Activated CD8-positive, alpha-beta memory T cell treated with anti-CD3 and anti-CD28 coated beads for 36 hours (primary cell): Measurements from ENCODE around the gene CNOT1. TPM values are rescaled to one million over a fixed set of nuclear protein-coding genes. Genes with fewer than 3 reads are reported as not detected.
"Not testable (repeated sequence)": the region's sequence is repeated elsewhere in the genome, so short reads cannot be mapped to it uniquely, and the experiment has no call there.

Experiments used
- CTCF ChIA-PET: fragments of 350-600 bp; sonication (Branson Sonifier 250); formaldehyde crosslinking; loops from one replicate; lab custom pipeline; 2021; ENCODE audit warnings: antibody characterized with exemption; lab: Charles Lee
- POLR2A ChIA-PET: fragments of 350-600 bp; sonication (Branson Sonifier 250); formaldehyde crosslinking; loops from one replicate; lab custom pipeline; 2021; ENCODE audit warnings: antibody characterized with exemption; lab: Charles Lee
- total RNA-seq, 2 experiments: library from RNA; stranded (reverse); gene quantifications; one replicate each; pipeline ENCODE4 v1.2.3, GENCODE V29; 2021

CNOT1 gene
- total RNA-seq, 2 experiments from 2014 or later: 316 to 334 TPM

DNA sequence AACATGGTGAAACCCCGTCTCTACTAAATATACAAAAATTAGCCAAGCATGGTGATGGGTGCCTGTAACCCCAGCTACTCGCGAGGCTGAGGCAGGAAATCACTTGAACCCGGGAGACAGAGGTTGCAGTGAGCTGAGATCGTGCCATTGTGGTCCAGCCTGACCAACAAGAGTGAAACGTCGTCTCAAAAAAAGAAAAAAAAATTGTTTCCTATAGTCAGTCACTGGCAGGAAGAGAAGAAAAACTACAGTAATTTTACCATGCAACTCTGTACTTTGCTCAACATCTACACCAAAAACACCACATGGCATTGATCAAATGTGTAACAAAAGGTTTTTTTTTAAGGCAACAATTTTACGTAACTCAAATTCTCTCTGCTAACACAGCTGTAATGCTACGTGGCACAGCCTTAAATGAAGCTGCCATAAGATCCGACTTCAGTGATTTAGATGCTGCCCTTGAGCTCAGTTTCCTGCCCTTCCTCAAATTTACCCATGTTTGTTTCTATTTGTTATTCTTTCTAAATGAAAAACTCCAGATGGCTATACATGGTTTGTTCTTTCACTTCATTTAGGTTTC lies 40.2 kb downstream of the CNOT1 start:
- ChIA-PET POLR2A (no interaction called here), CTCF (no interaction called here)

- POLR2A ChIA-PET: no interaction called here
- CTCF ChIA-PET: interaction anchor here (0.6 kb wide), 1 partner anchor 72 kb away, joined by 4 read pairs; no protein-coding TSS in a partner anchor
Measured at GRCh38 chr16:58588406-58588805, 41.2 kb downstream of the CNOT1 start.

DNA sequence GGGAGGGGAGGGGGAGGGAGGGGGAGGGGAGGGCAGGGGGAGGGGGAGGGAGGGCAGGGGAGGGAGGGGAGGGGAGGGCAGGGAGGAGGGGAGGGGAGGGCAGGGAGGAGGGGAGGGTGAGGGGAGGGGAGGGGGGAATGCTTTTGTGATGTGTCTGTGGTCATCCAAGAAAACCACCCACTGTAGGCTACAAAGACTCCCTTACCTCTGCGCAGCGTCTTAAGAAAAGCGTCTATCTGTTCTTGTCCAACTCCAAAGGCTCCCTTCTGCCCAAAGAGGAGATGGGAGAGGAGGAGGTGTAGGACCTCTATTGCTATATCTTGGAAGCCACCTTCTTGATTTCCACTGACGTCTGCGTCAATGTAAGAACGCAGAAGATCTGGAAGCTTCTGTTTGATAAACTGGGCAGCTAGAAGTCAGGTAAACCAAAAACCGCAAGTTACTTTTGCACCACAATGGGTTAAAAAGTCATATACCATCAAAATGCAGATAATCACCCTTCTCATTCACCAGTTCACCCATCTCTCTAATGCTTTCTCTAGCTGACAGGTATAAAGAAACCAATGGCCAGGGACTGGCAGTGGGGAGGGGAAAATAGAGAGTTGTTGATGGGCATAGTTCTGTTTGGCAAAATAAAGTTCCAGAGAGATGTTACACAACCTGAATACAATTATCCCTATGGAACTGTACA lies 43.1 kb downstream of the CNOT1 start:
- ChIA-PET CTCF (no interaction called here), POLR2A (no interaction called here)

- POLR2A ChIA-PET: no interaction called here
- CTCF ChIA-PET: no interaction called here
Measured at GRCh38 chr16:58584831-58585505, 44.7 kb downstream of the CNOT1 start.

DNA sequence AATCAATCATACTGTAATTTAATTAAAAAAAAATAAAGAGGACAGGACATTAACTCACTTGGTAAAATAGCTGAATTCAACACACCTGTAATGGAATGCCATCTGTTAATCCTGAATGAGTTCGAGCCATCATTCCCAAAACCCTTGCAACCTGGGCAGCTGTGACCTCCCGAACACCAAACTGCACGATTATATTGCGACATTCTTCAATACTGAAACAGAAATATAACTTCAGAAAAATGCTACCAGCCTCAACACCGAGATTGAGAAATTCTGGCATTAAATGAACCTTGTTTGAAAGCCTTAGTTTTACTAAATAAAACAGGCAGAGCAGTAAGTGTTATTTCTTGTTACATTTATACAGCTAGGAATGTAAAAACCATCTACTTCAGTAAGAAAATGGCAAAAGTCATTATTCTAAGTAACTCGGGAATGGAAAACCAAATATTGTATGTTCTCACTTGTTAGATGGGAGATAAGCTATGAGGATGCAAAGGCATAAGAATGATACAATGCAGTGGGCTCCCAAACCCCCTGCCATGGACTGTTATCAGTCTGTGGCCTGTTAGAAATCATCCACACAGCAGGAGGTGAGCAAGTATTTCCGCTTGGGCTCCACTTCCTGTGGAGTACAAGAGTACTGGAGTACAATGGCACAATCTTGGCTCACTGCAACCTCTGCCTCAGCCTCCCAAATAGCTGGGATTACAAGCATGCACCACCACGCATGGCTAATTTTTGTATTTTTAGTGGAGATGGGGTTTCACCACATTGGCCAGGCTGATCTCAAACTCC lies 46.5 kb downstream of the CNOT1 start:
- ChIA-PET POLR2A (interaction anchor here (1.2 kb wide), 1 partner anchor 35 kb away, joined by 3 read pairs; no protein-coding TSS in a partner anchor), CTCF (interaction anchor here (0.7 kb wide), 2 partner anchors 39 to 173 kb away, joined by 3 to 4 read pairs; no protein-coding TSS in a partner anchor)

GRCh38 chr16:58582133-58582532 lies 47.5 kb downstream of the CNOT1 start:
- CTCF ChIA-PET: no interaction called here
- POLR2A ChIA-PET: interaction anchor here (0.6 kb wide), 1 partner anchor 23 kb away, joined by 9 read pairs; no protein-coding TSS in a partner anchor

DNA sequence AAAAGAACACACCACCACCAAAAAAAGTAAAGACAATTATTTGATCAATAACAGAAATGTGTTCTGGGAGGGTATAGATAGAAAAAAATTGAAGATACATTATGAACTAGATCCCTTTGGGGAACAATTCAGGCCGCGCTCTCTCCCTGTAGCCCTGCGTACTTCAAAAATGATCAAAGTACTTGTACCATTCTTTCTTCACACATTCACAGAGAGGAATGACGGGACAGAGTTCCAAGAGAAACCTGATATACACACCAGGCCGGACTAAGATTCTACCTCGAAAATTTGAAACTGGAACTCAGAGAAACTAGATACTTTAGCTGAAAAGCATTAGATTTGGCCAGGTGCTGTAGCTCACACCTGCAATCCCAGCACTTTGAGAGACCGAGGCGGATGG lies 50.0 kb downstream of the CNOT1 start:
- CTCF ChIA-PET: interaction anchor here (1.5 kb wide), 1 partner anchor 10 kb away, joined by 4 read pairs; no protein-coding TSS in a partner anchor

GRCh38 chr16:58578642-58579041 lies 51.0 kb downstream of the CNOT1 start:
- CTCF ChIA-PET: interaction anchor here (1.5 kb wide), 1 partner anchor 9 kb away, joined by 4 read pairs; no protein-coding TSS in a partner anchor
- POLR2A ChIA-PET: interaction anchor here (0.7 kb wide), 1 partner anchor 31 kb away, joined by 3 read pairs; no protein-coding TSS in a partner anchor

More for the DNA sequence above, 50.0 kb downstream of the CNOT1 start:
- POLR2A ChIA-PET: no interaction called here

DNA sequence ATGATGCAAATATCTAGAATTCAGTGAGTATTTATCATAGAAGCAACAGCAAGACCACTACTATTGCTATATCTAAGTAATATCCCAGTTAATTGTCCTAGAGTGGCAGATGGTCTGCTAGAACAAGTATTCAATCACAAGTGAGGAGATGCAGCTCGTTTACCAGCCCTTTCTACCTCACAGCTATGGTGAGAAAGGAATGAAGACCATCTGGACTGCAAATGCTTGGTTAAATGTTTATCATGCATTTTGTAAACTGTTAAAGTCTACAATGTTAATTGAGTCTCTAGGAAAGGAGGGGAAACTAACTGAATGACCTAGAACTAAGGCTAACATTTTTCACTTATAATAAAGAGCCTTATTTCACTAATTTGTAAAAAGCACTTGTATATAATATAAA lies 52.5 kb downstream of the CNOT1 start:
- POLR2A ChIA-PET: no interaction called here
- CTCF ChIA-PET: no interaction called here

DNA sequence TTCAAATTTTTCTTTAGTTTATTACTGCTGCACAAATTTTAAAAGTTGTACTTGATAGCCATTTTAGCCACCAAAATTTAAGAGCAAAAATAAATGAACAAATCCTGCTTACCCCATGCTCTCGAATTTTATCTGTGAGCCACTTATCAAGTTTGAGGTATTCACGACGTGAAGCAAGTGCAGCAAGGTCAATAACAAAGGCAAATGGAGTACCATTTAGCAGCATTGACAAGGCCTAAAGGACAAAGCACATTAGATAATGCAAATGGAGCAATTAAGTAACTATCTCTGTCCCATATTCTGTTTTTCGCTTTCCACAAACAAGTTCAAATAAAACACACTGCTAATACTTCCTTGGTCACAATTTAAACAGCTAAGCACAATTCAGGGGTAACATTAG lies 54.7 kb downstream of the CNOT1 start:
- POLR2A ChIA-PET: no interaction called here
- CTCF ChIA-PET: no interaction called here

- POLR2A ChIA-PET, CTCF ChIA-PET: not testable (repeated sequence)
Measured at GRCh38 chr16:58565697-58566096, 63.9 kb downstream of the CNOT1 start.

GRCh38 chr16:58563775-58564174 lies 65.9 kb downstream of the CNOT1 start:
- POLR2A ChIA-PET: no interaction called here
- CTCF ChIA-PET: no interaction called here

- POLR2A ChIA-PET: interaction anchor here (0.6 kb wide), 1 partner anchor 39 kb away, joined by 6 read pairs; no protein-coding TSS in a partner anchor
Measured at GRCh38 chr16:58563235-58563634, 66.4 kb downstream of the CNOT1 start.

DNA sequence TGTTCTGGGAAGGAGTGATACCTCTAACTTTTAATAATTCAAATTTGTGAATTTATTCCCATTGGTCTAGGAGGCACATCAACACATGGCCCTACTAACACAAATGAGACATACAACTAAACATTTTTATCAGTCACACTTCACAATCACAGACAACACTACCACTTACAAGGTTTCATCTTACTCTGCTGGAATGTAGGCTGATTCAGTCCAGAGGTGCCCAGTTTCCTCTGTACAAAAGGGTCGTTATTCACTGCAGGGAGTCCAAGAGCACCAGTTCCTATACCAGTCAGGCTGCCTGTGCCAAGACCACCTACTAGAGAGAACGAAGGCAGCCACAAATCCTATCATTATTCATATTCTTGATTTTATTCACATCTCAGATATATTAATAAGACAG lies 72.9 kb downstream of the CNOT1 start:
- POLR2A ChIA-PET: no interaction called here
- CTCF ChIA-PET: no interaction called here

More at GRCh38 chr16:58563235-58563634, 66.4 kb downstream of the CNOT1 start:
- CTCF ChIA-PET: no interaction called here

GRCh38 chr16:58551496-58551895 lies 78.1 kb downstream of the CNOT1 start:
- CTCF ChIA-PET: no interaction called here
- POLR2A ChIA-PET: no interaction called here

DNA sequence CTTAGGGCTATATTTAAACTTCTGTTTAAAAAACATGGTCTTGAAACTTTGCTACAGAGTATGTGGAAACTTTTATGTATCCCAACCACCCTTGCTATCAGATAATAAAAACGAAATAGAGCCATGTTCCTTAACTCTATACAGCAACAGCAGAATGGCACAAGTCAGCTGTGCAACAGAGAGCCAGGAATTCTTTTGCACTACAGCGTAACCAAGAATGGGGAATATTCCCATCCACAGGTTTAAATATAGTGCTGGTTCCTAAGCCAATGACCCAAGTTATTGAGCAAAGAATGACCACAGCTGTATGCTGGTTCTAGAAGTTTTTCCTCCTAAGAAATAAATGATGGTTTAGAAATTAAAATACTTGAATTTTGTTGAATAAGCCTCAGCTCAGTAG lies 81.2 kb downstream of the CNOT1 start:
- ChIA-PET POLR2A (no interaction called here), CTCF (interaction anchor here (1.0 kb wide), 1 partner anchor 53 kb away, joined by 3 read pairs; no protein-coding TSS in a partner anchor)

GRCh38 chr16:58543685-58544084 lies 85.9 kb downstream of the CNOT1 start:
- ChIA-PET CTCF (interaction anchor here (0.5 to 0.6 kb wide), 2 partner anchors 20 to 40 kb away, joined by 3 to 4 read pairs; no protein-coding TSS in a partner anchor), POLR2A (interaction anchor here (0.6 kb wide), 1 partner anchor 163 kb away, joined by 8 read pairs; no protein-coding TSS in a partner anchor)

DNA sequence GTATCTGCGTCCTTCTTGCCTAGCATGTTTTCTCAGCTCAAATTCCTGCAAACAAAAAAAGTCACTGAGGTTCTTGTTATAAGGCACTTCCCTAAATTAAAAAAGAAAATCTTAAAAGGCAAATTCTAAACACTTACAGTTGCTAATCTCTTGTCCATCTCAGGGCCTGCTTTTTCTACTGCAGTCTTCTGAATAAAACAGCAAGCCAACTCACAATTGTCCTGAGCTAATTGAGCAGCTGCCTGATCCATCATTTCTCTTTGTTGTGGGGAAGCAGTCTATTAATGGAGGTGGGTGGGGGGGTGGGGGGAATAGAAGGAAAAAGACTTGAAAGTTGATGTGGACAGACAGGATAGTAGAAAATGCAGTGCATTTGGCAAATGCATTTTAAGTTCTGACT lies 87.3 kb downstream of the CNOT1 start:
- CTCF ChIA-PET: interaction anchor here (0.6 kb wide), 1 partner anchor 1616 kb away, joined by 3 read pairs; no protein-coding TSS in a partner anchor
- POLR2A ChIA-PET: no interaction called here

- POLR2A ChIA-PET: no interaction called here
- CTCF ChIA-PET: no interaction called here
Measured at GRCh38 chr16:58541711-58542110, 87.9 kb downstream of the CNOT1 start.
